Activated CD4-positive, alpha-beta memory T cell treated with anti-CD3 and anti-CD28 coated beads, Interleukin-2, amount 10 ng/mL, durations not matched to agents 7 days and 5 days (primary cell): Measurements from ENCODE around the gene CNNM3. TPM values are rescaled to one million over a fixed set of nuclear protein-coding genes. Genes with fewer than 3 reads are reported as not detected.

ENCODE experiments used
- CTCF ChIA-PET: fragments of 350-600 bp; sonication (Branson Sonifier 250); formaldehyde crosslinking; loops from one replicate; lab custom pipeline; 2021; ENCODE audit warnings: antibody characterized with exemption, inconsistent platforms; lab: Charles Lee
- POLR2A ChIA-PET: fragments of 350-600 bp; sonication (Branson Sonifier 250); formaldehyde crosslinking; loops from one replicate; lab custom pipeline; 2021; ENCODE audit warnings: antibody characterized with exemption; lab: Charles Lee
- DNase-seq: peaks from one replicate; pipeline ENCODE4 v3.0.0-alpha.2; 2020
- H3K27ac Mint-ChIP-seq: one replicate; pipeline ENCODE4 v1.8.0; 2021; ENCODE audit warnings: mild to moderate bottlenecking, mixed read lengths
- H3K27me3 Mint-ChIP-seq: one replicate; pipeline ENCODE4 v1.8.0; 2021; ENCODE audit warnings: mixed read lengths
- H3K36me3 Mint-ChIP-seq: one replicate; pipeline ENCODE4 v1.8.0; 2021; ENCODE audit warnings: low read depth, mixed read lengths
- H3K4me1 Mint-ChIP-seq: one replicate; pipeline ENCODE4 v1.8.0; 2021; ENCODE audit warnings: mixed read lengths
- H3K4me3 Mint-ChIP-seq: one replicate; pipeline ENCODE4 v1.8.0; 2021; ENCODE audit warnings: mild to moderate bottlenecking, mixed read lengths
- H3K9me3 Mint-ChIP-seq: one replicate; pipeline ENCODE4 v1.8.0; 2021; ENCODE audit warnings: mixed read lengths
- total RNA-seq, 2 experiments: library from RNA; stranded (reverse); gene quantifications; one replicate each; pipeline ENCODE4 v1.2.3, GENCODE V29; 2021

The CNNM3 gene
- total RNA-seq, 2 experiments from 2014 or later = 26.6 to 28.5 TPM

DNA sequence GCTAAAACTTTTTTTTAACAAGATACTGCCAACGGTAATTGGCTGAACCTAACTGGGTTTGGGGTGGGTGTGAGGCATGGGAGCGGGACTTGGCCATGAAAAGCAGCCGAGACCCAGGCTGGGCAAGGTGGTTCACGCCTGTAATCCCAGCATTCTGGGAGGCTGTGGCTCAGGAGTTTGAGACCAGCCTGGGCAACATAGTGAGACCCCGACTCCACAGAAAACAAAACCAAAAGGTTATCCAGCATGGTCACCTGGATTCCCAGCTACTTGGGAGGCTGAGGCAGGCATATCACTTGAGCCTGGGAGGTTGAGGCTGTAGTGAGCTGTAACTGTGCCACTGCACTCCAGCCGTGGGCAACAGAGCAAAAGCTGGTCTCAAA, 64.8 kb downstream of the CNNM3 start:
- ChIA-PET POLR2A (interaction anchor here (1.4 kb wide), 1 partner anchor 13 kb away, joined by 5 read pairs; no protein-coding TSS in a partner anchor), CTCF (interaction anchor here (0.6 to 1.8 kb wide), 2 partner anchors 23 to 198 kb away, joined by 3 to 7 read pairs; partner anchors contain the start of gene ANKRD39)
- DNase-seq = no peak
- Mint-ChIP-seq H3K27me3 (no peaks in the 10 kb centered on the region), H3K36me3 (no peaks in the 10 kb centered on the region), H3K27ac (no peak overlapping the region), H3K4me1 (peaks cover 4% of the 10 kb centered on the region), H3K9me3 (no peaks in the 10 kb centered on the region), H3K4me3 (no peak overlapping the region)

DNA sequence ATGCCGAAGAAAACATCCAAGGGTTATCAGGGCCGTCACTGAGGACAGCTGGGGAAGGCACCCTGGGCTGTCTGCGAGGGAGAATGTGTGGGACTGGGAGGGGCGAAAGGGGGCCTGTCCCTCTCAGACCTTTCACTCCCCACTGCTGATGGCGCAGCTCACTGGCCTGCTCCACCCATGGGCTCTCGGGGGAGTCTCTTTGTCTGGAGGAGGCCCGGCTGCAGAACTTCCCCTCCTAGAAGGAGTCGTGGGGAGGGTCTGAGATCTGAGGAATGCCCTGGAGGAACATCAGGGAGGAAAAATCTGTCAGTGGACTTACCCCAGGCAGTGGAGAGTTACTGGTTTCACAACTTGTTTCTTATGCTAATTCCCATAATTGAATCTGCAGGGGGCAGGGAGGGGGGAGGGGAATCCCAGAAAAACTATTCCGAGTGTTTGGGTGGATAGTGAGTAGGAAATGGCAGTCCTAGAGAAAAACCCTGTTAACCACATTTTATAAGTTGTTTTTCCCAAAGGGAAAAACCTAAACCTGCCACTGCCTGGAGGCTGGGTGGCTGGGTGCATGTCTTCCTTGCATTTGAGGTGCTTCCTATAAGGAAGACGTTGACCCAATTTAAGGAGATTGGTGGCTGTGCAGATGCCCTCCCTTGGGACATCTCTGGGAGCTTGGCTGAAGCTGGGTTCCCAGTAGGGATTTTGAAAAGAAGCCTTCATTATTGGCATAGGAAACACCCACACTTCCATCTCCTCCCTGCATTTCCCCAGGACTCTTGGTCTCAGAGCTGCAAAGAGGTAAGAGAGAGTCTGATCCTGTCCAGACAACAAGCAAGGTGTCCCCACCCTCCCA, 65.5 kb downstream of the CNNM3 start:
- ChIA-PET CTCF (interaction anchor here (0.6 to 1.8 kb wide), 2 partner anchors 24 to 198 kb away, joined by 3 to 7 read pairs; partner anchors contain the start of gene ANKRD39), POLR2A (interaction anchor here (1.2 to 1.4 kb wide), 2 partner anchors 13 to 24 kb away, joined by 3 to 5 read pairs; partner anchors contain the start of gene ANKRD39)
- Mint-ChIP-seq H3K27ac (no peak overlapping the region), H3K4me1 (peaks cover 3% of the 10 kb centered on the region), H3K9me3 (no peaks in the 10 kb centered on the region), H3K4me3 (no peak overlapping the region), H3K27me3 (no peaks in the 10 kb centered on the region), H3K36me3 (no peaks in the 10 kb centered on the region)
- no peak for DNase-seq

DNA sequence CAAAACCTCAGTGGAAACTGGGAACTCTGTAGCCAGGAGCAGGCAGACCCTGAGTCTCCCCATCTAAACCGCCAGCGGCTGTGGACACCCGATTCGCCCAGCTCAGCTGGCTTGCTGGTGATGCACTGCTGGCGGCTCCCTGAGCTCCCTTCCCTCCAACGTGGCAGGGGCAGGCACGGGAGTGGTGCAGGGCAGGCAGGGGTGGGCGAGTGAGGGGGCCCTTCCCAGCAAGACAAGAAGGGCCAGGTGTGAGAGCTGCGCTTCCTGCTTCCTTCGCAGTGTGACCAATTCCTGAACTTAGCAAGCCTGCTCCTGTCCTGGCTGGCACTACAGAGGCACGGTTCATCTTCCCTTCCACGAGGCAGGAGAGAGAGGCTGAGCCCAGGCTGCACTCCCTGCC, 66.2 kb downstream of the CNNM3 start:
- no peak overlapping the region for H3K4me3 Mint-ChIP-seq
- no peak overlapping the region for H3K27ac Mint-ChIP-seq
- no peaks in the 10 kb centered on the region for H3K36me3 Mint-ChIP-seq
- DNase-seq = no peak
- CTCF ChIA-PET = no interaction called here
- no peaks in the 10 kb centered on the region for H3K9me3 Mint-ChIP-seq
- POLR2A ChIA-PET = interaction anchor here (1.2 kb wide), 1 partner anchor 24 kb away, joined by 3 read pairs; the partner anchor contains the start of gene ANKRD39
- no peaks in the 10 kb centered on the region for H3K4me1 Mint-ChIP-seq
- H3K27me3 Mint-ChIP-seq = peaks cover under 1% of the 10 kb centered on the region

- CTCF ChIA-PET = no interaction called here
- peaks cover 1% of the 10 kb centered on the region for H3K27me3 Mint-ChIP-seq
- H3K36me3 Mint-ChIP-seq = no peaks in the 10 kb centered on the region
- POLR2A ChIA-PET = interaction anchor here (1.2 kb wide), 1 partner anchor 25 kb away, joined by 3 read pairs; the partner anchor contains the start of gene ANKRD39
- H3K9me3 Mint-ChIP-seq = no peaks in the 10 kb centered on the region
- H3K27ac Mint-ChIP-seq = no peak overlapping the region
- H3K4me1 Mint-ChIP-seq = no peaks in the 10 kb centered on the region
- DNase-seq = no peak
- H3K4me3 Mint-ChIP-seq = no peak overlapping the region
These were observed 66.8 kb downstream of the CNNM3 start for GRCh38 chr2:96882906-96883305.

DNA sequence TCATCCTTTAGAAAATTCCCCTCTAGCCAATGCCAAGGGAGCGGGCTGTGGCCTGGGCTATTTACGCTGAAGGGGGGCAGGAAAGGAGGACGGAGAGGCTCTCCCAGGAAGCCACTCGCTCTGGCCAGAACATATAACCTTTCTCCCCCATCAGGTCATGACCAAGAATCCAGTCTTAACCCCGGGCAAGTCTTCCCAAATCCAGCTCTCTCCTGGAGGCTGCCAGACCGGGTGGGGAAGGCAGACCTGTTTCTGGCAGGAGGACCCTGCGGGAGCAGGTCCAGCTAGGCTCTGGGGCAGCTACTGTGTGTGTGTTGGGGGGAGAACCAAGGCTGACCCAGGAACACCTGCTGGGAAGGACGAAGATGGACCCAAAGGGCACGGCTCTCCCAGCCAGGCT, 67.2 kb downstream of the CNNM3 start:
- DNase-seq = no peak
- Mint-ChIP-seq H3K4me3 (no peak overlapping the region), H3K36me3 (no peaks in the 10 kb centered on the region), H3K27me3 (peaks cover 1% of the 10 kb centered on the region), H3K27ac (no peak overlapping the region), H3K4me1 (no peaks in the 10 kb centered on the region), H3K9me3 (no peaks in the 10 kb centered on the region)
- ChIA-PET POLR2A (interaction anchor here (1.2 kb wide), 1 partner anchor 25 kb away, joined by 3 read pairs; the partner anchor contains the start of gene ANKRD39), CTCF (no interaction called here)

Other genes starting within 250 kb of the CNNM3 start
- gene KANSL3, start 178.0 kb upstream of the CNNM3 start, total RNA-seq = 10 to 100 TPM; 58.2 to 60.9 TPM
- gene FER1L5, start 173.5 kb upstream of the CNNM3 start, total RNA-seq = not detected
- 10 to 100 TPM; 10.8 to 12.2 TPM for gene LMAN2L, start 76.2 kb upstream of the CNNM3 start, total RNA-seq
- gene CNNM4, start 55.4 kb upstream of the CNNM3 start, total RNA-seq = 1 to 10 TPM; 8.6 to 9.4 TPM
- 10 to 100 TPM; 15.5 to 16.9 TPM for gene ANKRD23, start 27.8 kb downstream of the CNNM3 start, total RNA-seq
- gene ANKRD39, start 41.7 kb downstream of the CNNM3 start, total RNA-seq = 10 to 100 TPM; 44.1 to 47.7 TPM
- 10 to 100 TPM; 22.2 to 22.5 TPM for gene SEMA4C, start 53.8 kb downstream of the CNNM3 start, total RNA-seq
- under 1 TPM; 0.48 to 0.65 TPM for gene FAM178B, start 170.3 kb downstream of the CNNM3 start, total RNA-seq